Neural cell (in vitro differentiated cells): ENCODE measurements around the gene ZMYND19. TPM values are rescaled to one million over a fixed set of nuclear protein-coding genes. Genes with fewer than 3 reads are reported as not detected.

Experiments used
- polyA plus RNA-seq: library from polyadenylated mRNA; depleted of rRNA; stranded (reverse); fragments of >200 nt; gene quantifications from 2 replicates; pipeline ENCODE4 v1.2.3, GENCODE V29; 2014
- small RNA-seq, 3 experiments: library from RNA; depleted of rRNA; stranded (forward); fragments of <200 nt; gene quantifications; one replicate each; pipeline ENCODE3, GENCODE V24; 2012

Gene ZMYND19
- polyA plus RNA-seq, 1 donor from 2014 or later, result 54.8 TPM

Small RNAs within 50 kb of the gene (small RNA-seq; reads per million reads assigned to genes)
- 0 reads per million in 3 experiments for gene RF00017

Other genes starting within 250 kb of the ZMYND19 start
- gene EXD3, start 167.3 kb downstream of the ZMYND19 start, polyA plus RNA-seq, result 32.9 and 51.3 TPM in 2 replicates
- 1.7 and 3.4 TPM in 2 replicates for gene NOXA1, start 167.1 kb downstream of the ZMYND19 start, polyA plus RNA-seq
- not detected in 2 replicates for gene ENTPD8, start 149.2 kb downstream of the ZMYND19 start, polyA plus RNA-seq
- 51.2 and 57.5 TPM in 2 replicates for gene NSMF, start 131.2 kb downstream of the ZMYND19 start, polyA plus RNA-seq
- 0.72 and 0.84 TPM in 2 replicates for gene PNPLA7, start 40.1 kb downstream of the ZMYND19 start, polyA plus RNA-seq
- 60.5 and 66.9 TPM in 2 replicates for gene MRPL41, start 38.6 kb downstream of the ZMYND19 start, polyA plus RNA-seq
- gene DPH7, start 11.6 kb downstream of the ZMYND19 start, polyA plus RNA-seq, result 145 and 195 TPM in 2 replicates
- gene ARRDC1, start 15.2 kb upstream of the ZMYND19 start, polyA plus RNA-seq, result 53.4 and 55.1 TPM in 2 replicates
- gene EHMT1, start 28.5 kb upstream of the ZMYND19 start, polyA plus RNA-seq, result 53.0 and 65.8 TPM in 2 replicates